ENCODE results near the gene ERBIN.

DNA sequence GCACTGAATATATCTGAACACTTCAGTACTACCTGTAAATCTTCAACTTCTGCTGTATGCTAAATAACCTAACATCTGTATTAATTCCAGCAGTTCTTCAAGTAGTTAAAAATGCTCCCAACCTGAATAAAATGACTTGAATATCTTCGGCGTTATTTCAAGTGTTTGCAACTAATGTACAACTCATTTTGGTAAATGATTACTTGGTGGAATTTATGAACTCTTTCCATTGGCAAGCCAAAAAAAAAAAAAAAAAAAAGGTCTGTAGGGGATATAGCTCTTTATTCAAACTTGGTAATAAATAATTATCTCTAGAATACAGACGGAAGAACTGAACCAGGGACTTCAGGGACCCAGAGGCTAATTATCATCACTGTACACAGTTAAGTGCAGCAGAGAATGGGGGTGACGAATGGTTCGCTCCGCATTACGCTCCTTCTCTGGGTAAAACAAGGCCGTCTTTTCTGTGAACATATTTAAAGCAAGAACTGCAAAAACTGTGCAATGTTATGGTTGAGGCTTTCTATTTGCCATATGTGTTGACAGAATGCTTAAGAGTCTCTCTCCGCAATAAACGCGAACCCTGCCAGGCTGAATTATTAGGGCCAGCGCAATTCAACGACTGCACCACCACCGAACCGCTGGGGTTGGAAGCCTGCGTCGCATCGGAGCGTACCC, 1.9 kb upstream of the ERBIN start:
- TF ChIP-seq POLR2A (IDR thresholded peaks at IDR 0.05) (no peak), CTCF (IDR thresholded peaks at IDR 0.05) (no peak)

Data from esophagus squamous epithelium (tissue), 4 donors.